Adrenal gland (tissue), 19 donors: Measurements from ENCODE around the gene SERGEF. TPM values are rescaled to one million over a fixed set of nuclear protein-coding genes. Genes with fewer than 3 reads are reported as not detected.

Source experiments
- DNase-seq, 7 donors: peaks; one replicate each; pipeline ENCODE4 v3.0.0-alpha.2; 2019 to 2020
- H3K27ac ChIP-seq, 5 donors: fragments of 200-600 bp; sonication (generic) in 4 of 5; 1 replicate in 3 of 5; 2 replicates in 2 of 5; pipeline versions ENCODE4 v1.5.1 to v1.8.0; 2016 to 2020; ENCODE audit warnings: mild to moderate bottlenecking in 1 of 5
- H3K27me3 ChIP-seq: fragments of 200-600 bp; 2 replicates; pipeline ENCODE4 v1.8.0; 2021
- H3K36me3 ChIP-seq, 2 donors: fragments of 200-600 bp; replicated peaks in 1 of 2; 1 replicate in 1 of 2; 2 replicates in 1 of 2; pipeline versions ENCODE4 v1.5.1 to v1.8.0; 2018 to 2022
- H3K4me1 ChIP-seq, 2 donors: fragments of 200-600 bp; replicated peaks in 1 of 2; 1 replicate in 1 of 2; 2 replicates in 1 of 2; pipeline versions ENCODE4 v1.5.1 to v1.8.0; 2018 to 2021
- H3K4me3 ChIP-seq, 4 donors: fragments of 200-600 bp; sonication (generic) in 3 of 4; one replicate each; pipeline ENCODE4 v1.5.1; 2016 to 2018
- H3K9me3 ChIP-seq, 3 donors: fragments of 200-600 bp; sonication (generic) in 1 of 3; replicated peaks in 1 of 3; 1 replicate in 2 of 3; 2 replicates in 1 of 3; pipeline versions ENCODE4 v1.5.1 to v1.8.0; 2016 to 2021
- POLR2A ChIP-seq, 2 donors: fragments of 450-650 bp; IDR thresholded peaks; one replicate each; pipeline ENCODE4 v1.6.1; 2017; ENCODE audit warnings: antibody characterized with exemption in 2 of 2, mild to moderate bottlenecking in 2 of 2, moderate library complexity in 1 of 2
- WGBS, 4 donors: extraction: QIAGEN DNeasy Blood & Tissue Kit in 2 of 4; methylation state at CpG; one replicate each; pipeline versions ENCODE4 v1.1.5 to v1.1.7; 2013 to 2017; 5-methylcytosine and 5-hydroxymethylcytosine counted together
- intact Hi-C, 2 donors: fragments of 100-400 bp; cut with DNase I; formaldehyde crosslinking; loops; one replicate each; pipeline versions ENCODE4 v1.14.1 to v1.15.0; 2022 to 2023
- long read RNA-seq, 10 donors: library from polyadenylated mRNA in 3 of 10; unstranded in 2 of 10; stranded (forward) in 1 of 10; transcript quantifications; one replicate each; pipeline ENCODE4 v2.0.0 and lab custom pipeline, GENCODE V29; 2021 to 2026
- polyA plus RNA-seq, 3 donors: library from polyadenylated mRNA; stranded (reverse); fragments of 200-250 nt in 2 of 3; fragments of 350-450 nt in 1 of 3; fragmentation: Illumina TruSeq in 1 of 3; extraction: RNeasy Lipid Tissue Mini Kit (QIAGEN cat#74804) in 1 of 3; gene quantifications; one replicate each; pipeline ENCODE4 v1.2.3, GENCODE V29; 2013 to 2014
- total RNA-seq, 9 donors: library from RNA; depleted of rRNA in 4 of 9; stranded (reverse); fragments of >200 nt in 4 of 9; fragments of 120-200 nt in 1 of 9; fragmentation: NEBNext Ultra II Directional in 1 of 9; extraction: Animal tissue kit (Norgen Biotek cat#: 25700) in 1 of 9; gene quantifications; one replicate each; pipeline versions ENCODE4 v1.1.0 to v1.2.4, GENCODE V29; 2013 to 2023
- TF ChIP-seq, protein P1 (sequence below), 6 experiments: fragments of 450-650 bp in 4 of 6; fragments of 200-600 bp in 2 of 6; sonication (generic) in 1 of 6; IDR thresholded peaks; 1 replicate in 5 of 6; 2 replicates in 1 of 6; pipeline versions ENCODE4 v1.5.1 to v1.8.0; 2016 to 2021; ENCODE audit warnings: antibody characterized with exemption in 6 of 6, mild to moderate bottlenecking in 2 of 6, moderate library complexity in 1 of 6
- donor health status: healthy with polysubstance abuse.
- donor health status: Bipolar disorder and iron deficiency.
- donor health status: DM: yes; HTN: yes; CAD: no.
- donor health status: DM: no; HTN: no; CAD: no.
- donor health status: DM: no; HTN: no; CAD: no.
- donor health status: DM: yes; HTN: yes; CAD: no.

The SERGEF gene
- total RNA-seq (10 to 100 TPM; 31.2 to 46.4 (median 38.0) TPM), polyA plus RNA-seq (100 to 1,000 TPM in 2 of 3 donors, 10 to 100 TPM in 1; 21.7 to 216 (median 133) TPM)
- long read RNA-seq, donor 1, partial matches to known transcripts = 0 of 2 reads
- long read RNA-seq, donor 1, other reads (novel, unspliced or antisense) = 0 of 2 reads
- long read RNA-seq, donor 2 = 0 reads
- long read RNA-seq, donor 3, partial matches to known transcripts = 0 of 4 reads
- long read RNA-seq, donor 3, other reads (novel, unspliced or antisense) = 0 of 4 reads
- long read RNA-seq, donor 4, transcript SERGEF-208 (10 exons, 1,264 nt) = minor isoform, 7 of 28 reads
- long read RNA-seq, donor 4, transcript SERGEF-201 (11 exons, 1,566 nt) = major isoform, 11 of 28 reads
- long read RNA-seq, donor 4, partial matches to known transcripts = 0 of 28 reads
- long read RNA-seq, donor 4, other reads (novel, unspliced or antisense) = 10 of 28 reads
- long read RNA-seq, donor 5, transcript SERGEF-201 (11 exons, 1,566 nt) = major isoform, 16 of 46 reads
- long read RNA-seq, donor 5, transcript SERGEF-208 (10 exons, 1,264 nt) = minor isoform, 7 of 46 reads
- long read RNA-seq, donor 5, partial matches to known transcripts = 2 of 46 reads
- long read RNA-seq, donor 5, other reads (novel, unspliced or antisense) = 21 of 46 reads
- long read RNA-seq, donor 6, partial matches to known transcripts = 1 of 17 reads
- long read RNA-seq, donor 6, other reads (novel, unspliced or antisense) = 8 of 17 reads
- long read RNA-seq, donor 7, partial matches to known transcripts = 0 of 5 reads
- long read RNA-seq, donor 7, other reads (novel, unspliced or antisense) = 0 of 5 reads
- long read RNA-seq, donor 8, partial matches to known transcripts = 0 of 7 reads
- long read RNA-seq, donor 8, other reads (novel, unspliced or antisense) = 0 of 7 reads
- long read RNA-seq, donor 9, partial matches to known transcripts = 0 of 3 reads
- long read RNA-seq, donor 9, other reads (novel, unspliced or antisense) = 0 of 3 reads
- long read RNA-seq, donor 10 = 0 reads

DNA sequence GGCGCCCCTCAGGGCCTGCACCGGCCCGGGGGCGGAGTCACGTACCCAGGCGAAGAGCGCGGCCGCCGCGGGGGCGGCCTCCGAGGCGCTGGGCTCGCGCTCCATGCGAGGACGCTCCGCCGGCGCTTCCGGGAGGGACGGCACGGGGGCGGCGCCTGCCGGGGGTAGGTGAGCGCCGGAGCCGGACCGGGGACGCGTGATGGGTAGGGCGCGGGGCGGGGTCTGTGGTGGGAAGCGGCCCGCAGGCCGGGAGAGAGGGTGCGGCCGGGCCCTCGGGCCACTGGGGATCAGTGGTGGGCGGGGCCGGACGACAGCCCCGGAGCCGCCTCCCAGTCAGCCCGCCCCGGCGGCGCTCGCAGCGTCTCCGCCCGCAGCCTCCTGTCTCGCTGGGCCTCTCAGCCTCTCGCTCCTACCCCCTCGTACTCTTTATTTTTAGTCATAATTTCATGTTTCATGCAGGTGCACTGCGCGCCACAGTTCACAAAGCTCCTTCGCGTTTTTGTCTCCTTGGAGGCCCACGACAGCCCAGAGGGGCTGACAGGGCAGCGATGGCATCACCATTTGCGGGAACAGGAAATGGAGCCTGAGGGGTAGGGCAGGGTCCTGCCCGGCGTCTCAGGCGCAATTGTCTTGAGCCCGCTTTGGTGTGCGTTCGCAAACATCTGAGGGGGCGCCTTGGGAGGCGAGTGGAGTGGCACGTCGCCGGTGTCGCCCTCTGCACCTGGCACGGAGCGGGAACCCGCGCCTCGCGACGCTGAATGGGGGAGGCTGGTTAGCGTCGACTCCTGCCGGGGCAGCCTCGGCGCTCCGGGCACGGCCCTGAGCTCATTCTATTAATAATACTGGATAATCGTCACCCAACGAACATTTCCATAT, at the start of gene SERGEF:
Gene SERGEF, minus strand, starts transcription at position 142 of the 876 bp plus-strand sequence. Its CDS starts 37 bp downstream, at position 105.
- Histone ChIP-seq H3K36me3 (no peaks in the 10 kb centered on the region), H3K27ac (peak within 1 kb of the TSS in 4 of 5 donors; percentile 65 to 82 (median 74)), H3K4me1 (peaks cover 0 to 10% of the 10 kb centered on the region in 2 donors), H3K27me3 (no peaks in the 10 kb centered on the region), H3K4me3 (peak within 1 kb of the TSS; percentile 28 to 90 (median 84)), H3K9me3 (no peaks in the 10 kb centered on the region)
- TF ChIP-seq POLR2A (IDR thresholded peaks at IDR 0.05) = peak; percentile 50 to 87
- TF ChIP-seq, protein P1, sequence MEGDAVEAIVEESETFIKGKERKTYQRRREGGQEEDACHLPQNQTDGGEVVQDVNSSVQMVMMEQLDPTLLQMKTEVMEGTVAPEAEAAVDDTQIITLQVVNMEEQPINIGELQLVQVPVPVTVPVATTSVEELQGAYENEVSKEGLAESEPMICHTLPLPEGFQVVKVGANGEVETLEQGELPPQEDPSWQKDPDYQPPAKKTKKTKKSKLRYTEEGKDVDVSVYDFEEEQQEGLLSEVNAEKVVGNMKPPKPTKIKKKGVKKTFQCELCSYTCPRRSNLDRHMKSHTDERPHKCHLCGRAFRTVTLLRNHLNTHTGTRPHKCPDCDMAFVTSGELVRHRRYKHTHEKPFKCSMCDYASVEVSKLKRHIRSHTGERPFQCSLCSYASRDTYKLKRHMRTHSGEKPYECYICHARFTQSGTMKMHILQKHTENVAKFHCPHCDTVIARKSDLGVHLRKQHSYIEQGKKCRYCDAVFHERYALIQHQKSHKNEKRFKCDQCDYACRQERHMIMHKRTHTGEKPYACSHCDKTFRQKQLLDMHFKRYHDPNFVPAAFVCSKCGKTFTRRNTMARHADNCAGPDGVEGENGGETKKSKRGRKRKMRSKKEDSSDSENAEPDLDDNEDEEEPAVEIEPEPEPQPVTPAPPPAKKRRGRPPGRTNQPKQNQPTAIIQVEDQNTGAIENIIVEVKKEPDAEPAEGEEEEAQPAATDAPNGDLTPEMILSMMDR (IDR thresholded peaks at IDR 0.05) = peak in 1 of 6 experiments; percentile 54
- intact Hi-C loops = no loop called here
- 0 to 1% (median 0%) methylated on average over 29 to 93 of the region's 93 CpGs for whole genome bisulfite sequencing, 4 donors
- peak; percentile 93 to 96 (median 95) for DNase-seq

DNA sequence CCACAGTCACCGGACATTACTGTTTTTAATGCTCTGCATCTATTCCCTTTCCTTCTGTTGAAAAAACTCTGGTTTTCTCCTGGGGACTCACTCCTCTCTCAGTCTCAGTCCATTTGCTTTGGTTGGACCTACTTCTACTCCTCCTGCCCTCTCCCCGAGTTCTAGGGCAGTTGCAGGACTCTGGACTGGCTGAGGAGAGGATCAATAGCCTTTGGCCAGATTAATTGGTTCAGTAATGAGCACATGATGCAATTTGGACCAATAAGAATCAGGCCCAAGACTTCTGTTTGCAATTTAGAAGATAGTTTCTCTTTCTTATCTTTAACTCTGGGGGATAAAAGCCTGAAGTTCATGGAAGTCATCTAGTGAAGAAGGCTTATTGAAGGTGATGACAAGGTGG, 48.5 kb upstream of the SERGEF start:
- Histone ChIP-seq H3K4me3 (no peak overlapping the region), H3K4me1 (no peaks in the 10 kb centered on the region), H3K9me3 (no peaks in the 10 kb centered on the region), H3K27me3 (no peaks in the 10 kb centered on the region), H3K27ac (no peak overlapping the region), H3K36me3 (no peaks in the 10 kb centered on the region)
- intact Hi-C loops = no loop called here
- 79 to 89% (median 87%) methylated on average over 2 of the region's 2 CpGs for whole genome bisulfite sequencing, 4 donors
- TF ChIP-seq, protein P1 (IDR thresholded peaks at IDR 0.05) = no peak
- TF ChIP-seq POLR2A (IDR thresholded peaks at IDR 0.05) = no peak
- DNase-seq = no peak

DNA sequence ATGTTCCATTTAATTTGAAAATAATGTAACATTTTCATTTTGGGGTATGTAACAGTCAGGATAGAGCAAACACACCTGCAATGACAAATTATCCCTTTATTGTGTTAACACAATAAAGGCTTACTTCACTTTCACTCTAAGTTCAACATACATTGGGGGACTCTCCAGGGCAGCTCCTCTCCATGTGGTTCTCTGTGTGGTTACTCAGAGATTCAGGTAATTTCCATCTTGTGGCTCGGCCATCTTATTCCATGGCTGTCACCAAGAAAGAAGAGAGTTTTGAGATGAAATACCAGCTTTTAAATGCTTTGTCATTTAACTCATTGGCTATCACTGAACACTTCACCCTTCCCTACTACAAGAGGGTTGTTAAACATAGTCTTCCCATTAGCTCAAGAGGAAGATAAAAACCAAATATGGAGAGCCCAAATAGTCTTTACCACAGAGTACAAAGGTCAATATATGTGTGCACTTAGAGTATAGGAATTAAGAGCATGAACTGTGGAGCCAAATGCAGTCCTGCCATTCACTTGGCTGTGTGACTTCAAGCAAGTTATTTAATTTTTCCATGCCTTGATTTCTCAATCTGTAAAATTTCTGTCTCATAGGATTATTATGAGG, 43.8 kb upstream of the SERGEF start:
- Histone ChIP-seq H3K27me3 (no peaks in the 10 kb centered on the region), H3K4me3 (no peak overlapping the region), H3K27ac (no peak overlapping the region), H3K9me3 (no peaks in the 10 kb centered on the region), H3K4me1 (no peaks in the 10 kb centered on the region), H3K36me3 (no peaks in the 10 kb centered on the region)
- 43 to 92% (median 81%) methylated on average over 1 of the region's 1 CpG for WGBS, 4 donors
- TF ChIP-seq POLR2A (IDR thresholded peaks at IDR 0.05) = no peak
- TF ChIP-seq, protein P1 (IDR thresholded peaks at IDR 0.05) = no peak
- no peak for DNase-seq
- intact Hi-C loops = no loop called here
